GM19025 (cell line): ENCODE data around the gene PNLIPRP1.

Experiments used
- ATAC-seq: cut with Tn5 transposase; IDR thresholded peaks from one replicate; pipeline ENCODE4 v1.9.1; 2021; ENCODE audit warnings: mild to moderate bottlenecking, low read depth, moderate library complexity; ENCODE audit not compliant: unreplicated experiment

The PNLIPRP1 gene

DNA sequence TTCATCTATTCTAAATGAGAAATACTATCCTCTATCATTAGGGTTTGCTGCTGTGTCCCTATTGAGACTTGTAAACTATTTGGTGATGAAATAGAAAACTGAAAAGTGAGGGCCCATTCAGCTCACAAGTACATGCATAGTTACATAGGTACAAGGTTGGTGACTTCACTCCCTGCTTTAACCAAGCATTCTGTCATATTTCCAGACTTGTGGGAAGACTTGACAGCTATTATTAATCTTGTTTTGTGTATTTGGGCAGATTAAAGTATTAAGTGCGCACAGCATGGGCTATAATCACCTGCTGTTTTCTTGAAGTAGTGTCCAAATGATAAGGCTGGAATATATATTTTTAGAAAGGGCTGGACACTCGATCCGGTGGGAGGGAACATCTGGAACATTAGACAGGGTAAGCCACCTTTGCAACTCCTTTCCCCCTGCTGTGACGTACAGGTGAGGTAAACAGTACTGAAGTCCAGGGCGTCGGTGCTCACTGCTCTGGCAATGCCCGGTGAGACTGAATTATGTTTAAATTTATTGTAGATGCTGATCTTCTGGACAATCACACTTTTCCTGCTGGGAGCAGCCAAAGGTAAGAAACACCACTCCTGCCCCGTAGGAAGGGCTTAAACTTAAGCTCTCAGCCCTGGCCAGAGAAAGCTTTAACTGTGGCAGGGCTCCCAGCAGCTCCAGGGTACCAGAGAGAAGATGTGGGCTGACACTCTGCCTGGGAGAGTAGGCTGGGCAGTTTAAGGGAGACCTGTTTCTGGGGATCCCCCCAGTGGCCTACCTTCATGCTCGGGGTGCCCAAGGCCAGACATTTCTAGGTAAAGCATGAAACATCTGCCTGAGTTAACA lies at the start of gene PNLIPRP1:
Gene PNLIPRP1, plus strand, starts transcription at position 370 of the 855 bp plus-strand sequence. Its CDS starts 171 bp downstream, at position 541.
- no peak for ATAC-seq

- no peak for ATAC-seq
Measured at GRCh38 chr10:116542007-116542677, 48.6 kb upstream of the PNLIPRP1 start.

DNA sequence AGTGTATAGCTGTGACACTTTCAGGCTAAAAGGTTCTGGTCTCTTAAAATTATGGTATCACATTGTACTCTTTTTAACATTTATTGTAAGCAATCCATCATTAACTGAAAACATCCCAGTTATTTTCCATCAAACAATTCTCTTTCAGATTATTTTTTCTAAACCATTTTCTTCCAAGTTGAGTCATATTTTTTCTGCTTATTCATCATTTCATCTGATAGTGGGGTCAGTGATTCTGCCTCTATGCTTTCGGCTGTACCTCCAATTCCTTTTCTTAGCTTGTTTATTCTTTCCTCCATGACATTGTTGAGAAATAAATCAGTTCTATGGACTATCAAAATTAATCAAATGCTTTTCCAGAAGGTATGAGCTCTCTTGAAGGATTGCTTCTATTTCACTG lies 45.6 kb upstream of the PNLIPRP1 start:
- no peak for ATAC-seq

GRCh38 chr10:116545756-116546155 lies 45.0 kb upstream of the PNLIPRP1 start, which contains the start of gene PNLIP:
PNLIP (plus strand) TSS chr10:116545931; CDS start chr10:116546093, 162 bp downstream.
- no peak for ATAC-seq

- no peak for ATAC-seq
Measured at GRCh38 chr10:116548301-116548700, 42.5 kb upstream of the PNLIPRP1 start.

DNA sequence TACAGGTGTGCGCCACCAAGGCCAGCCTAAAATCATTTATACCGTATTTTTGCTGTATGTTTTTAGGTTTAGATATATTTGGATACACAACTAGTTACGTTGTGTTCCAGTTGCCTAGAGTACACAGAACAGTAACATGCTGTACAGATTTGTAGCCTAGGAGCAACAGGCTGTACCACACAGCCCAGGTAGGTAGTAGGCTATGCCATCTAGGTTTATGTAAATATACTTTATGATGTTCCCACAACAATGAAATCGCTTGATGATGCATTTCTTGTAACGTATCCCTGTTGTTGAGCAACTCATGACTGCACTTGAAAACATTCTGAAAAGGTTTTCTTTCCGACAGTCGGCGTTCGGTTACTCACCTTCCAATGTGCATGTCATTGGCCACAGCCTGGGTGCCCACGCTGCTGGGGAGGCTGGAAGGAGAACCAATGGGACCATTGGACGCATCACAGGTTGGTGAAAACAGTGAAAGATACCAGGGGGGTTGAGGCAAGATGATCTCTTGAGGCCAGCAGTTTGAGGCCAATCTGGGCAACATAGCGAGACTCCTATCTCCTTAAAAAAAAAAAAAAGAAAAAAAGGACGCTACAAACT lies 37.3 kb upstream of the PNLIPRP1 start:
- no peak for ATAC-seq

DNA sequence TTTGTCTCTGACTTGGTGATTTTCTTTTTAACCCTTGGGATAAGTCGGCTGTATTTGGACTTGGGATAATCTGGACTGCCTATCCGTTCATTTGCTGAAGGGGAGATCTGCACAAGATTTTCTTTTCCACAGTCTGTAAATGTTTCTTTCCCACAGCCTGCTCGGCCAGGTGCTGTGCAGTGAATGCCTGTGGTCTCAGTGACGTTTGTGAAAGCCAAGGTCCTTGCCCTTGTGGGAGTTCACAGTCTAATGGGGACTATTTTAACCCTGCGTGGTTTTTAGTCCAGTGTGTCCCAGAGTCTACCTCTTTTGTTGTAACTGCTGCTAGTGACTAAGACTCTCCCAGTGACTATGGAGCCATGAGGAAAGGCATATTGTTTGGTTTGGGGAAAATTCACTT lies 36.1 kb upstream of the PNLIPRP1 start:
- no peak for ATAC-seq

DNA sequence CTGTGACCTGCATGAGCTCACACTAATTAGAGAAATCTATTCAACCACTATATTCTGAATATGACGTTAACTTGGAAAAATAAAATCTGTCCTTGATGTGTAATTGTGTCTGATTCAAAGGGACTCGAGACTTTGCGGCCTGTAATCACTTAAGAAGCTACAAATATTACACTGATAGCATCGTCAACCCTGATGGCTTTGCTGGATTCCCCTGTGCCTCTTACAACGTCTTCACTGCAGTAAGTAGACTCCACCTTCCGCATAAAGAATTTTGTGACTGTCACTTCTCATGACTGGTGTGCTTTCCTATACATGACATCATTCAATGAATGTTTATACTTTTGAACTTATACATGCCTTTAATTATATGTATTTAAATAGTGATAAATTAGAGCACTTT lies 34.9 kb upstream of the PNLIPRP1 start:
- ATAC-seq = no peak

DNA sequence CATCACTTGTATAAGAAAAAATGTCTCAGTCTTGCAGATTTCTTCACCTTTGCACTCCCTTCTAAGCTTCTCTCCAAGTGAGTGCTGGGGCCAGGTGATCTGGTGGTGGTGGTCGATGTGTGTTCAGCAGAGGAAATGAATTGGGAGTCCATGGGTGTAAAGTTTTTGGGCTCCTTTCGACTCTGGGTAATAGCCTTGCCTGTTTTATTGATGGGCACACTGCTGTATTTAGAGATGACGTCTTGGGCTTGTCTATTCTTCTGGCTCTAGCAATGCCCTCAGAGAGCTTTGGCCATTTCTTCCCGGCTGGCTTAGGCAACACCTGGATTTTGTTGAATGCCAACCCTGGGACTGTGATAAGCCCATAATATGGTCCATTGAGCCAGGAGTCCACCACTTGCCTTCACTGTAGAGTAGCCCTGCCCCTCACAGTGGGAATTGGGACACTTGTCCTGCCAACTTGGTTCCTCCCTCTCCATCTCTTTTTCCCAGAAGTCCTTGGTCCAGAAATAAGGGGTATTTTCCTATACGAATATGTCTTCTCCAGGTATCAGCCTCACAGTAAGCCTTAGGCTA lies 33.4 kb upstream of the PNLIPRP1 start:
- no peak for ATAC-seq

GRCh38 chr10:116565534-116565933 lies 25.2 kb upstream of the PNLIPRP1 start:
- ATAC-seq = no peak

DNA sequence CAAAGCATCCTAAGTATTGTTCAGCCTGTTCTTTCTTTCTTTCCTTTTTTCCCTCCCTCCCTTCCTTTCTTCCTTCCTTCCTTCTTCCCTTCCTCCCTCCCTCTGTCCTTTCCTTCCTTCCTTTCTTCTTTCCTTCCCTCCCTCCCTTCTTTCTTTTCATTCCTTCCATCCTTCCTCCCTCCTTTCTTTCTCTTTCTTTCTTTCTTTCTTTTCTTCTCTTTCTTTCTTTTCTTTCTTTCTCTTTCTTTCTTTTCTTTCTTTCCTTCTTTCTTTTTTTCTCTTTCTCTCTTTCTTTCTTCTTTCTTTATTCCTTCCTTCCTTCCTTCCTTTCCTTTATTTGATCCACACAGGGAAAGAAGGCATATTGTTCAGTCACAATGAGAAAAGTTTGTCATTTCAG lies 23.8 kb upstream of the PNLIPRP1 start:
- no peak for ATAC-seq

DNA sequence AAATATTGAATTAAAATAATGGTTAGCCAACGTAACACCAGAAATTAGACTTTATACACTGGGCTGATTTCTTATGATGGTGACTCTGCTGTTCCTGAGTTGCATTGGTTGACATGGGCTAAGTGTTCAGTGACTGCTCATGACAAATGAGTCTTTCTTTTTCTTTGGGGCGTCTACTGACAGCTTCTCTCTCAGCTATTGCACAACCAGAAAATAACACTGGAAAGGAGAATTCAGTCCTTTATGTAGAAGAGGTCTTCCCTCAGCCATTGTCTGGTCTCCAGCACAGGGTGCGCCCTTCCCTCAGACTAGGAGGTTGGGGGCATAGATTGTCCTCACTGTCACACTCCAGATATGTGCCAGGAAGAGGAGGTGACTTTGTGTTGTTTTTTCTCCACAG lies 23.4 kb upstream of the PNLIPRP1 start:
- no peak for ATAC-seq

- no peak for ATAC-seq
Measured at GRCh38 chr10:116574797-116575196, 16.0 kb upstream of the PNLIPRP1 start.

- ATAC-seq = no peak
Measured at GRCh38 chr10:116587878-116588591, 2.7 kb upstream of the PNLIPRP1 start.

- ATAC-seq = no peak
Measured at GRCh38 chr10:116588995-116589394, 1.8 kb upstream of the PNLIPRP1 start.

- ATAC-seq = no peak
Measured at GRCh38 chr10:116589926-116590325, 833 bp upstream of the PNLIPRP1 start.

GRCh38 chr10:116593139-116593740 lies 2.5 kb downstream of the PNLIPRP1 start:
- no peak for ATAC-seq

- no peak for ATAC-seq
Measured at GRCh38 chr10:116594525-116595035, 3.8 kb downstream of the PNLIPRP1 start.

DNA sequence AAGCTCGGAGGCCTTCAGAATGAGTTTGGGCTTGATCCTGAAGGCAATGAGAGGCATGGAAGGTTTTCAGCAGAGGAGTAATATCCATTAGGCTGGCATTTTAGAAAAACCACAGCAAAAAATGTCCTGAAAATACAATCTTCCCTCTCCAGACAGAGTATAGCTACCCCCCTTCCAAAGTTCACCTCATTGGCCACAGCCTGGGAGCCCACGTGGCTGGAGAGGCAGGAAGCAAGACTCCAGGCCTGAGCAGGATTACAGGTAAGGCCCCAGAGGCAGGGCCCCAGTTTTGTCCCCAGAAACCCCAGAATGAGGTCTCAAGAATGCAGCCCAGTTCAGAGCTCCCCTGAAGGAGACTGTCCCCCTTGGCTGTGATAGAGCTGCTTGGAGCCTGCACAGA lies 5.3 kb downstream of the PNLIPRP1 start:
- no peak for ATAC-seq

- no peak for ATAC-seq
Measured at GRCh38 chr10:116597543-116597942, 6.8 kb downstream of the PNLIPRP1 start.
